Kidney epithelial cell (primary cell): ENCODE measurements around the gene LGALS1. TPM values are rescaled to one million over a fixed set of nuclear protein-coding genes. Genes with fewer than 3 reads are reported as not detected.

ENCODE experiments used
- DNase-seq: peaks from one replicate; pipeline ENCODE4 v3.0.0-alpha.2; 2010; ENCODE audit warnings: low read depth
- H3K27me3 ChIP-seq: 2 replicates; pipeline ENCODE4 v1.6.0; 2011; ENCODE audit warnings: low read length; ENCODE audit not compliant: control insufficient read depth, insufficient read depth
- H3K36me3 ChIP-seq: 2 replicates; pipeline ENCODE4 v1.5.1; 2011; ENCODE audit warnings: low read length; ENCODE audit not compliant: control insufficient read depth, insufficient read depth
- H3K4me3 ChIP-seq: 2 replicates; pipeline ENCODE4 v1.5.1; 2011; ENCODE audit warnings: low read depth, mild to moderate bottlenecking, control low read depth, low read length
- CTCF ChIP-seq: IDR thresholded peaks from 2 replicates; pipeline ENCODE4 v1.5.1; 2011; ENCODE audit warnings: mild to moderate bottlenecking, moderate library complexity, low read length, control low read depth, inconsistent platforms; ENCODE audit not compliant: insufficient read depth, poor library complexity, severe bottlenecking
- total RNA-seq: library from RNA; depleted of rRNA; stranded (reverse); fragments of >200 nt; gene quantifications from 2 replicates; pipeline ENCODE4 v1.2.3, GENCODE V29; 2015

The LGALS1 gene
- total RNA-seq, 1 donor from 2014 or later, result 806 TPM

GRCh38 chr22:37672920-37673455, 2.4 kb upstream of the LGALS1 start:
- Histone ChIP-seq H3K36me3 (no peaks in the 10 kb centered on the region), H3K4me3 (no peak overlapping the region), H3K27me3 (no peaks in the 10 kb centered on the region)
- DNase-seq, result no peak
- TF ChIP-seq CTCF, result no peak

- DNase-seq, result no peak
- TF ChIP-seq CTCF, result no peak
- H3K4me3 ChIP-seq, result no peak overlapping the region
Measured at GRCh38 chr22:37674248-37674647, 1.2 kb upstream of the LGALS1 start.

GRCh38 chr22:37675930-37676735, 697 bp downstream of the LGALS1 start:
- H3K4me3 ChIP-seq, result peak overlapping the region; percentile 50
- no peak for DNase-seq
- H3K27me3 ChIP-seq, result no peaks in the 10 kb centered on the region
- peaks cover 2% of the 10 kb centered on the region for H3K36me3 ChIP-seq
- TF ChIP-seq CTCF, result no peak

More at GRCh38 chr22:37674248-37674647, 1.2 kb upstream of the LGALS1 start:
- Histone ChIP-seq H3K27me3 (no peaks in the 10 kb centered on the region), H3K36me3 (peaks cover 2% of the 10 kb centered on the region)

- DNase-seq, result peak; percentile 77
- H3K27me3 ChIP-seq, result no peaks in the 10 kb centered on the region
- peak overlapping the region; percentile 50 for H3K4me3 ChIP-seq
- peaks cover 2% of the 10 kb centered on the region for H3K36me3 ChIP-seq
- TF ChIP-seq CTCF, result no peak
Measured at GRCh38 chr22:37676736-37677492, 1.5 kb downstream of the LGALS1 start.

GRCh38 chr22:37677493-37677974, 2.1 kb downstream of the LGALS1 start:
- peaks cover 2% of the 10 kb centered on the region for H3K36me3 ChIP-seq
- DNase-seq, result no peak
- TF ChIP-seq CTCF, result no peak
- H3K4me3 ChIP-seq, result peak overlapping the region; percentile 50
- H3K27me3 ChIP-seq, result no peaks in the 10 kb centered on the region
